ENCODE data around the gene LLGL2.

Gene LLGL2

DNA sequence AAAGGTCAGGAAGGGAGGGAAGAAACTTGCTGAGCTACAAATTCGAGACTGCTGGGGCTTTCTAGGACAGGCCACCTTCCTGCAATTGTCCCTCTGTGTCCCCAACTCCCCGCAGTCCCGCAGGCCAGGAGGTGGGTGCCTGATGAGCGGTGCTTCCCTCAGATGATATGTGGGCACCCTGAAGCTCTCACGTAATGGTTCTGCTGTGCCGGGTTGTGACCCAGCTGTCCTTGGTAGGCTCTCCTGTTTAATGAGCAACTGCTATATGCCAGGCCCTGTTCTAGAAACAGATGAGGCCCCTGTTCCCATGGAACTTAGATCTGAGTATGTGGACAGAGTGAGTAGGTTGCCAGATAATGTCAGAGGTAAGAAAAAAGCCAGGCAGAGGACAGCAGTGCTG is 40.1 kb downstream of the LLGL2 start:
- in situ Hi-C loops (cut with MboI; ENCODE audit: low pct_unique_long_range_greater_than_20kb, low sequenced_read_pairs, unreplicated experiment) = no loop called here
- no peak for DNase-seq (ENCODE audit: low spot score)
- TF ChIP-seq, protein P1, sequence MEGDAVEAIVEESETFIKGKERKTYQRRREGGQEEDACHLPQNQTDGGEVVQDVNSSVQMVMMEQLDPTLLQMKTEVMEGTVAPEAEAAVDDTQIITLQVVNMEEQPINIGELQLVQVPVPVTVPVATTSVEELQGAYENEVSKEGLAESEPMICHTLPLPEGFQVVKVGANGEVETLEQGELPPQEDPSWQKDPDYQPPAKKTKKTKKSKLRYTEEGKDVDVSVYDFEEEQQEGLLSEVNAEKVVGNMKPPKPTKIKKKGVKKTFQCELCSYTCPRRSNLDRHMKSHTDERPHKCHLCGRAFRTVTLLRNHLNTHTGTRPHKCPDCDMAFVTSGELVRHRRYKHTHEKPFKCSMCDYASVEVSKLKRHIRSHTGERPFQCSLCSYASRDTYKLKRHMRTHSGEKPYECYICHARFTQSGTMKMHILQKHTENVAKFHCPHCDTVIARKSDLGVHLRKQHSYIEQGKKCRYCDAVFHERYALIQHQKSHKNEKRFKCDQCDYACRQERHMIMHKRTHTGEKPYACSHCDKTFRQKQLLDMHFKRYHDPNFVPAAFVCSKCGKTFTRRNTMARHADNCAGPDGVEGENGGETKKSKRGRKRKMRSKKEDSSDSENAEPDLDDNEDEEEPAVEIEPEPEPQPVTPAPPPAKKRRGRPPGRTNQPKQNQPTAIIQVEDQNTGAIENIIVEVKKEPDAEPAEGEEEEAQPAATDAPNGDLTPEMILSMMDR (IDR thresholded peaks at IDR 0.05; ENCODE audit: extremely low read depth, insufficient read depth, missing control alignments) = no peak

DNA sequence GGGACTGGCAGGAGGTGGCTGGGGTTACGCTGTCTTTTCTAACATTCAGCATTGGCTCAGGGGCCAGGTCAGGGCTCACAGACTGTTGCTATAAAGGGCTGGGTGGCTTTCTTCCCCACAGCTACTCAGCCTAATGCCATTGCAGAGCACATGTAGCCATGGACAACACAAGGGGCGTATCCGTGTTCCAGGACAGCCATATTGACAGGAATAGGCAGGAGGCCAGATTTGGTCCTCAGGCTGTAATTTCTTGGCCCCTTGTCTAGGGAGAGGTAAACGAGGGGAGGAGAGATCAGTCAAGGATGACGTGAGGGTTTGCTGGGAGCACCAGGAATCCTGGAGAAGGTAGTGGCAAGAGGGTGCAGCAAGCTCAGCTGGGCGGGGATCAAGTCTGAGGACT is 40.9 kb downstream of the LLGL2 start:
- TF ChIP-seq, protein P1 (IDR thresholded peaks at IDR 0.05; ENCODE audit: extremely low read depth, insufficient read depth, missing control alignments) = no peak
- in situ Hi-C loops (cut with MboI; ENCODE audit: low pct_unique_long_range_greater_than_20kb, low sequenced_read_pairs, unreplicated experiment) = no loop called here
- DNase-seq (ENCODE audit: low spot score) = no peak

DNA sequence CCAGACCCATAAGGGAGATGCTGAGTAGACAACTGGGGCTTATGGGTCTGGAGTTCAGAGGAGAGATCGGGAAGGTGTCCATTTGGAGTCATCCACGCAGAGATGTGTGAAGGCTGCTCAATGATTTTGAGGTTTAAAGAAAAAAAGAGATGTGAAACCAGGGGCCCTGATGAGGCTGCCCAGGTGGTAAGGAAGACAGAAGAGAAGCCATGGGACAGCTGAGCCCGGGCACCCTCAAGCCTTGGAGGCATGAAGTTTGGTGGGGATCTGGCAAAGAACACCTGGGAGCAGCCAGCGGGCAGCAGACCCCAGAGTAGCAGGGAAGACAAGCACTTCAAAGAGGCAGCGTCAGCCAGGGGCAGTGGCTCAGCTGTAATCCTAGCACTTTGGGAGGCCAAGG is 41.3 kb downstream of the LLGL2 start:
- in situ Hi-C loops (cut with MboI; ENCODE audit: low pct_unique_long_range_greater_than_20kb, low sequenced_read_pairs, unreplicated experiment) = no loop called here
- no peak for DNase-seq (ENCODE audit: low spot score)
- TF ChIP-seq, protein P1 (IDR thresholded peaks at IDR 0.05; ENCODE audit: extremely low read depth, insufficient read depth, missing control alignments) = no peak

DNA sequence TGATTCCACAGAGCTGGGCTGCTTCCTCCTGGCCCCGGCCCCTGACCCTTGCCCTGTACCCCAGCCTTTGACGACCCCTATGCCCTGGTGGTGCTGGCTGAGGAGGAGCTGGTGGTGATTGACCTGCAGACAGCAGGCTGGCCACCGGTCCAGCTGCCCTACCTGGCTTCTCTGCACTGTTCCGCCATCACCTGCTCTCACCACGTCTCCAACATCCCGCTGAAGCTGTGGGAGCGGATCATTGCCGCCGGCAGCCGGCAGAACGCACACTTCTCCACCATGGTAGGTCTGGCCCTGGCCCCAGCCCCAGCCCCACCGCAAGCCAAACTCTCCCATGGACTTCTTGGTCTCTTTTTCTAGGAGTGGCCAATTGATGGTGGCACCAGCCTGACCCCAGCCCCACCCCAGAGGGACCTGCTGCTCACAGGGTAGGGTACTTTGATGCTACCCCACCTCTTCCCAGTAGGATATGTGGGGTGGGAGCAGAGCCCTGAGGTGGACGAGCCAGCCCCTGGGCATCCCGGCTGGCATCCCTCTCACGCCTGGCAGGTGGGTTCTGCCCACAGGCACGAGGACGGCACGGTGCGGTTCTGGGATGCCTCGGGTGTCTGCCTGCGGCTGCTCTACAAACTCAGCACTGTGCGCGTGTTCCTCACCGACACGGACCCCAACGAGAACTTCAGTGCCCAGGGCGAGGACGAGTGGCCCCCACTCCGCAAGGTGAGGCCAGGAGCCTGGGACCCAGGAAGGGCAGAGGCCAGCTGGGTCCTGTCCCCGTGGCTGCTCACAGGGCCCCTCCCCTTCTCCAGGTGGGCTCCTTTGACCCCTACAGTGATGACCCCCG is 43.1 kb downstream of the LLGL2 start:
- TF ChIP-seq, protein P1 (IDR thresholded peaks at IDR 0.05; ENCODE audit: extremely low read depth, insufficient read depth, missing control alignments) = no peak
- no peak for DNase-seq (ENCODE audit: low spot score)
- in situ Hi-C loops (cut with MboI; ENCODE audit: low pct_unique_long_range_greater_than_20kb, low sequenced_read_pairs, unreplicated experiment) = no loop called here

DNA sequence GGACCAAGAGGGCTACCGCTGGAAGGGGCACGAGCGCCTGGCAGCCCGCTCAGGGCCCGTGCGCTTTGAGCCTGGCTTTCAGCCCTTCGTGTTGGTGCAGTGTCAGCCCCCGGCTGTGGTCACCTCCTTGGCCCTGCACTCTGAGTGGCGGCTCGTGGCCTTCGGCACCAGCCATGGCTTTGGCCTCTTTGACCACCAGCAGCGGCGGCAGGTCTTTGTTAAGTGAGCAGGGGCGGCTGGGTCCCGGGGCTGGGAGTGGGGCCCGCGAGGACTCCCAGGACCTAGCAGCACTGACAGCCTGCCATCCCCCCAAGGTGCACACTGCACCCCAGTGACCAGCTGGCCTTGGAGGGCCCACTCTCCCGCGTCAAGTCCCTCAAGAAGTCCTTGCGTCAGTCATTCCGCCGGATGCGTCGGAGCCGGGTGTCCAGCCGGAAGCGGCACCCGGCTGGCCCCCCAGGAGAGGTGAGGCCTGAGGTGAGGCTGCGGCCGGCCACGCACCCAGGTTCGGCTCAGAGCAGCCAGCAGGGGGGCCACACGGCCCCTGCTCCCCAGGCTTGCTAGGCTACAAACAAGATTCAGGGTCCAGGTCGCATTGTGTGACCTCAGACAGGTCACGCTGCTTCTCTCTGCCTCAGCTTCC is 44.7 kb downstream of the LLGL2 start:
- DNase-seq (ENCODE audit: low spot score) = no peak
- TF ChIP-seq, protein P1 (IDR thresholded peaks at IDR 0.05; ENCODE audit: extremely low read depth, insufficient read depth, missing control alignments) = no peak
- in situ Hi-C loops (cut with MboI; ENCODE audit: low pct_unique_long_range_greater_than_20kb, low sequenced_read_pairs, unreplicated experiment) = no loop called here

DNA sequence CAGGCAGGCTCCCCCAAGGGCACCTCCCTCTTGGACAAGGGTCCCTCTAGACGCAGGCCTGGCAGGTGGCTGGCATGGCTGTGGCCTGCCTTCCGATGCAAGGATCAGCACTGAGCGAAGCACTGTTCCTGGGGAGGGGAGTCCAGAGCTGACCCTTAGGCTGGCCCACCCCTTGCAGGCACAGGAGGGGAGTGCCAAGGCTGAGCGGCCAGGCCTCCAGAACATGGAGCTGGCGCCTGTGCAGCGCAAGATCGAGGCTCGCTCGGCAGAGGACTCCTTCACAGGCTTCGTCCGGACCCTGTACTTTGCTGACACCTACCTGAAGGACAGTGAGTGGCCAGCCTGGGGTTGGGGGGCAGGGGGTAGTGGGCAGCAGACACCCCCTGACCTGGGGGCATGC is 45.3 kb downstream of the LLGL2 start:
- no peak for DNase-seq (ENCODE audit: low spot score)
- TF ChIP-seq, protein P1 (IDR thresholded peaks at IDR 0.05; ENCODE audit: extremely low read depth, insufficient read depth, missing control alignments) = no peak
- in situ Hi-C loops (cut with MboI; ENCODE audit: low pct_unique_long_range_greater_than_20kb, low sequenced_read_pairs, unreplicated experiment) = no loop called here
